HG03469 (cell line): ENCODE measurements around the gene ZIC5.
"Not testable (repeated sequence)": the region's sequence is repeated elsewhere in the genome, so short reads cannot be mapped to it uniquely, and the experiment has no call there.

ENCODE experiments used
- ATAC-seq: cut with Tn5 transposase; IDR thresholded peaks from one replicate; pipeline ENCODE4 v1.9.1; 2021; ENCODE audit warnings: mild to moderate bottlenecking, moderate library complexity, moderate number of reproducible peaks; ENCODE audit not compliant: unreplicated experiment

Gene ZIC5

DNA sequence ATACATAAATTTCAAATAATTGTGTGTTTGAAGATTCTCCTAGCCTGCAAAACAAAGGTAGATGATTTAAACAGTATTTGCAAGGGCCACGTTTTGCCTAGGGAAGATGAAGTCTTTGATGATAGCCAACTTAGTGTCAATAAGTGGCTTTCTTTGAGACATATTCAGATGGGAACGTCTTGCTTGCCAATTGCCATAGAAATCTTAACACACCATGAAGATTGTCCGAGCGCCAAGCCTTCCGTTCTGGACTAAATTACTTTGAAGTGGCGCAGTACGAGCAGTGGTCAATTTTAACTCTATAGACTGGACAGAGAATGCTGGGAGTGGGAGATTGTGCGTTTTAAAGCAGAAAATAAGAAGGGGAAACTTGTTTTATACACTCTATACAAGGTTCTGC, 9.9 kb downstream of the ZIC5 start:
- ATAC-seq, result no peak

DNA sequence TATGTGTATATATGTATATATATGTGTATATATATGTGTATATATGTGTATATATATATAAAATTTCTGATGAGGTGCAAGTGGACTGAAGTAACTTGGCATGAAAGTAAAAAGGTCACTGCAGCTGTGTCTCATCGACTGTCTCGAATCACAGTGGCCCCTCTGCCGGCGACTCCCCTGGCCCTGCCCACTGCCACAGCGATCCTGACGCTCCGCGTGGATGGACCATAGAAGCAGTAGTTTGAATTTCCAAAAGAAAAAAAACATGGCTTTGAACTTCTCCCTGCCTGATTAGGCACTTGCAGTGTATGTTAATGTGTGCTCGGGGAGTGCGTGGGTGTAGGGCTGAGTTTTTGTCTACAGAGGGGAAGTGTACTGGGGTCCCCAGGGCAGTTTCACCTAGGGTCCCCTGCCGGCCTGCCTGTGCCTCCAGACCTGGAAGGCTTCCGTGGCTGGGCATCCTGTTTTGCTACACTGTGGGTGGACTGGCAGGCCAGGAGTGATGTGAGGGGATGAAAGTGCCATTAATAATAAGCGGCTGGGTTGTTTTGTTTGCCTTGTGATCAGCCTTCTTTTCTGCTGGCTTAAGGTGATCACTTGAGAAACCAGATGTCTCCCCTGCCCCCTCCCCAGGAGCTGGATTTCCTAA, 10.8 kb downstream of the ZIC5 start:
- no peak for ATAC-seq

DNA sequence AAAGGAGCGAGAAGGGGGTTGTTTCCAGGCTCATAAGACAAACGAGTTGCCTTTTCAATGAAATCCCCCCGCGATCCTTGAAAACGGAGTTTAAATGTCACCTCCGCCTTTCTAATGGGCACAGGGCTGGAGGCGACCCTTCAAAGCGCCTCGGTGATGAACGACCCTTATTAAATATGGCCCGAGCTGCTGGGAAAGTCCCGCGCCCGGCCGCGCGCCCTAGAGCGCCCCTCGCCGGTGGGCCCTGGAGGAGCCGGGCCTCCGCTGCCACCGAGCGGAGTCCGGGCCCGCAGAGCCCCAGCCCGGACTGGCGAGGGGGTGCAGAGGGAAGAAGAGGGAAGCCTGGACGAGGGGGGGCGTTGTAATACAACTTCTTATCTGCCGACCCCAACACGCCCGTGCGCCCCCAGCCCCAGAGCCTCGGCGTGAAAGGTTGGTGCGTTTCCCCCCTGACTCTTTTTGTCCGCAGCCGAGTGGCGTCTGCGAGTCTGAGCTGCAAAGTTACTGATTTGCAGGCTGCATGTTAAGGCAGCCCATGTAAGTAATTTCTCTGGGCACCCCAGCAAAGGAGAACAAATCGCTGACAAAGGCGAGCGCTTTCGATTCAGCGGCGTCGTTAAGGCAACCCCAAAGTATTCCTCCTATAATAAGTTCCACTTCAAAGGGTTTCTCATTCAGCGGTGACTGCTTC, 11.9 kb downstream of the ZIC5 start:
- ATAC-seq, result no peak

DNA sequence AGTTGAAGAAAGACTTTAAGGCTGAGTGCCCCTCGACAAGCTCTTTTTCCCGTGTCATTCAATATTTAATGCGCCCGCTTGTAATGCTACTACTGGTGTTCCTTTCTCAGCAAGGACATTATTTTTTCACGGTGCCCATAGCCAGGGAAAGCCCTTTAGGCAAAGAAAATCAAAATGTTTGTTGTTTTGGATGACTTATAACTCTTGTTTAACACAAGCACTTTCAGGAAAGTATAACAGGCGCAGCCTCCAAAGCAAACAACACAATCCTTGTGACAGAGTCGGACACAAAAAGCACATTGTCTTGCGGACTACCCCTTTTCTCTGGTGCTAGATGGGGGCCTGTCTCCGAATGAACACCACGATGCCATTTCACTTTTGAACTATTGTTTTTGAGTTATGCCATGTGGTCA, 12.4 kb downstream of the ZIC5 start:
- no peak for ATAC-seq

DNA sequence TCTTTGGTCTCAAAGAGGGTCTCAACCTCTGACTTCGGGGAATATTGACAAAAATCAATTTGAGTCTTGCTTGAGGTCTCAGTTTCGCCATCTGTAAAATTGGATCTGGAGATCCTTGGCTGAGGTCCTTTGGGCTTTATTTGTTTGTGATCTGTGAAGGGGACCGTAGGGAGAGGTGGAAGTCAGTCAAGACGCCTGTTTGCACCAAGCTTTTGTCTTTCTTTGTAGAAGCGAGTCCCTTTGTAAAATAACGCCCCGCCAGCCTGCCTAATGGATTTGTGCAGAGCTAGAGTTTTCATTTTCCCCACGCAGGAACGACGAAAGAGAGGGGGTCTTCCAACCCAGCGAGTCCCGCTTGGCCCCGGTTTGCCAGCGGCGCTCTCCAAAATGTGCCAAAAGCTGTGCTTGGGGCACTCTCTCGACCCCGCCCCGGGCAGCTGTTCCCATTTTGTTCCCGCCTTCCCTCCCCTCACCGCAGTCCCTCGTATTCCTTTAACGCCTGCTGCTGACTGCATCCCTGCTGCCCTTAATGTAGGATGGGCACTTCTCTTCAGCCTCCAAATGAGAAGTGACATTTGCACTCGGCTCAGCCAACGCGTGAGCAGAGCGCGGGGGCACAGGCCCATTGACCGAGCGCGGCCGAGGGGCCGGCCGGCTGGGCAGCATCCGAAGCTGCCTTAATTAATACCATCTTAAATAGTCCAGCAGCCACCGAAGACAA, 13.0 kb downstream of the ZIC5 start:
- no peak for ATAC-seq

DNA sequence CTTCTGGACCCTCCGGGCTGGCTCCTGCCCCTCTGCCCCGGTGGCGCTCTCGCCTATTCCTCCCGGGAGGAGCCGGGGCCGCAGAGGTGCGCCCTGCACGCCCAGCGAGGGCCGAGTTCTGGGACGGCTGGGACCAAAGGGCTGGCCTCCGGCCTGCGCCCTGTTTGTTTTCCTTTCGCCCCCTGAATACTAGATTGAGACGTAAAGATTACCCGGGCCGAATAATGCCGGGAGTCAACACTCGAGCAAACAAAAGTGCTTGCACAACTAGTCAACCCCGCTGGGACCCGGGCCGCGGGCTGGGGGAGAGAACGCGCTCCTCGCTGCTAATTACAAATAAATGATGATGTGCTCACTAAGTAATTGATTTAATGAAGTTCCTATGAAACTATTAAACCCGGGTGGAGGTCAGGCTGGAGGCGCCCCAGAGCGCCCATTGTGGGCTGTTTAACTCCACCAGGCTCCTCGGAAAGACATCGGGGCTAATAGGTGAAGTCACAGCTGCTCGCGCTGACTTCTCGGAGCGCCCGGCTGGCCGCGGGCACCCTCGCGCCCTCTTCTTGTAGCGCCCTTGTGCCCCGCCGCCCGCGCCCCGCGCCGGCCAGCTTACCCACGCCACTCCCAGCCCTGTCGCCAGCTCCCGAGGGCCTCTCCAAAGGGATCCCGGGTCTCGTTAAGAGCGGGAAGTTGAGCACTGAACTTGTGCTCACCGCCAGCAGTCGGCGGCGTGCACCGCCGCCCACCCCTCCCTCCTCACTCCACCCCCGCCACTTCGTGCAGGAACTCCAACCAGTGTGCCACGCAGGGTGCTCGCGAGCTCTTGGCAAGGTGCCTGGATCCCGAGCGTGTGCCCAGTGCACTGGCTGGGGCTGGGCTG, 14.9 kb downstream of the ZIC5 start:
- no peak for ATAC-seq

DNA sequence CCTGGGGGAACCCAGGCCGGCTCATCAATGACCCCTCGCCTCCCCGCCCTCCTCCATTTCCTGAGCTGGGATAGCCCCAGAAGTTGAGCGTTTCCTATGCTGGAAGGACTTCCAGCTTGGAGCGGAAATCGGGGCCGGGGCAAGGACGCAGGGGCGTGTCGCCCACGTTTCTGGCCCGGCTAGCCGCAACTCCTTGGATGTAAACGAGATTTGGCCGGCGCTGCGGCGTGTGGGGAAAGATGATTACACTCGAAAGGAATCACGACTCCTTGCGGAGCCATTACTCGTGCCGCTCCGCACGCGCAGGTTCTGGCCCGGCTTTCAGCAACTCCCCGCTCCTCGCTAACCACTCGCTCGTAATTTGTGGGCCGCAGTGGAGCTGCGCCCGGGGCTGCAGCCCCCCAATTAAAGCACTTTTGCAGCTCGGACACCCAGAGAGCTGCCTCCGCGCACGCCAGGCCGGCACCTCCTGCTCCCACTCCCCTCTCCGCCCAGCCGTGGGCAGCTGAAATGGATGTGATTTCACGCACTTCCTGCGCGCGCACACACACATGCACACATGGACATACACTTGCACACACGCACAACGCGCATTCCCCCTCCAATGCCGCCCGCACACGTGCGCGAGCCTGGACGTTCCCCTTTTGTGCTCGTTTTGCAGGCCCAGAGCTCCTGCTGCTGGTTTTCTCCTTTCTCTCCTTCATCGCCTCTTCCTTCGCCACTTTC, 15.7 kb downstream of the ZIC5 start:
- ATAC-seq, result no peak

DNA sequence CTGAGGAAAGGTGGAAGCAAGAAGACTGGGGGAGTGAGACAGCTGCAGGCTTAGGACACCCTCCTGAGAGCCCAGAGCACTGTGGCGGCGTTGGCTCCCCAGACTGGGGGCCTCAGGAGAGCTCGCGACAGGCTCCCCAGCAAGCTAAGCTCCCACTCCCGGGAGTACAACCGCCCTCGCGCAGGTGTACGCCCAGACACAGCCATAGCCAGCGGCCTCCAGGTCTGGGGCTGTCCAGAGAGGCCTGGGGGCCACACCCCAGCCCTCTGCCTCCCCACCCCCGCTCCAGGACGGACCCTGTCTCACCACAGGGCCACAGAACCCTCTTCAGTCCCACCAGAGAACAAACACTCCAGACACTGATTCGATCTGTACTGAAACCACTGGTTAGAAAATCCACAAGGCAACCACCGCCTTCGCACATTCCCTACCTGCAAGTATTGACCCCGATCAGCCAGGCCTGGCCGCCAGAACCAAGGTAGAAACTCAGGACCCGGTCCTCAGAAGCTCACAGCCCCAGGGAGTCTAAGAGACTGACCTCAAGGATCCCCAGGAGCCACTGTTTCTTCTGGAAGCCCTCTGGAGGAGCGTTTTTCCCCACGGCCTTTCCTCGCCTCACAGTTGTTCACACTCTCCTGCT, 16.3 kb downstream of the ZIC5 start:
- no peak for ATAC-seq

DNA sequence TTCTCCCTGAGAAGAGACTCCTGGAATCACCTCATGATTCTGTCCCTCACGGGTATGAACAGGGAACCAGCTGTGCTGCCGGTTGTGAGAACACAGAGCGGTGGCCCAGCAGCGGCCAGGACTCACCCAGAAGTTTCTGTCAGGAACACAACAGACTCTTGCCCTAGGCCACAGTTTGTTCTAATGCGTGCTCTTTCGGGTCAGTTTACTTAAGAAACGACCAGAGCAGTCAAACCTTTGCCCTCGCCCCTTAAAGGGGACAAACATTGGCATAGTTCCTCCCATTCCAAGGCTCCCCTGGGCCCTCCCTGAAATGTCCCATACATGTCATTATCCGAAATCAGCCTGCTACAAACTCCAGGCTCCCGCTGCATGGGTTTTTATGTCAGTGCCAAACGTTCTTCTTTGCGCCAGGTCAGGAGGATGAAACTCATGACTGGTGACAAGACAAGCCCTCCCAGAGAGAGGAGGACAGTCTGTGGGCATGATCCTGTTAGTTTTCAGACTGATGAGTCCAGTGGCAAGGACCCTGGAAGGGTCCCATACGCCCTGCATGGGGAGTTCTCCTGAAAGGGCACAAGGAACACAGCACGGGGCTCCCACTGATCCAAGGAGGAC, 18.3 kb downstream of the ZIC5 start:
- no peak for ATAC-seq

DNA sequence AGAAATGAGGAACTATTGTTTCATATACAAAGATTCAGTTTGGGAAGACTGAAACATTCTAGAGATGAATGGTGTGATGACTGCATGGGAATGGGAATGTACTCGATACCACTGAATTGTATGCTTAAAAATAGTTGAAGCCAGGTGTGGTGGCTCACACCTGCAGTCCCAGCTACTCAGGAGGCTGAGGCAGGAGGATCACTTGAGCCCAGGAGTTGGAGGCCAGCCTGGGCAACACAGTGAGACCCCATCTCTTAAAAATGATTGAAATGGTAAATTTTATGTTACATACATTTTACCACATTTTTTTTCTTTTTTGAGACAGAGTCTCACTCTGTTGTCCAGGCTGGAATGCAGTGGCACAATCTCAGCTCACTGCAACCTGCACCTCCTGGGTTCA, 19.9 kb downstream of the ZIC5 start:
- not testable (repeated sequence) for ATAC-seq

DNA sequence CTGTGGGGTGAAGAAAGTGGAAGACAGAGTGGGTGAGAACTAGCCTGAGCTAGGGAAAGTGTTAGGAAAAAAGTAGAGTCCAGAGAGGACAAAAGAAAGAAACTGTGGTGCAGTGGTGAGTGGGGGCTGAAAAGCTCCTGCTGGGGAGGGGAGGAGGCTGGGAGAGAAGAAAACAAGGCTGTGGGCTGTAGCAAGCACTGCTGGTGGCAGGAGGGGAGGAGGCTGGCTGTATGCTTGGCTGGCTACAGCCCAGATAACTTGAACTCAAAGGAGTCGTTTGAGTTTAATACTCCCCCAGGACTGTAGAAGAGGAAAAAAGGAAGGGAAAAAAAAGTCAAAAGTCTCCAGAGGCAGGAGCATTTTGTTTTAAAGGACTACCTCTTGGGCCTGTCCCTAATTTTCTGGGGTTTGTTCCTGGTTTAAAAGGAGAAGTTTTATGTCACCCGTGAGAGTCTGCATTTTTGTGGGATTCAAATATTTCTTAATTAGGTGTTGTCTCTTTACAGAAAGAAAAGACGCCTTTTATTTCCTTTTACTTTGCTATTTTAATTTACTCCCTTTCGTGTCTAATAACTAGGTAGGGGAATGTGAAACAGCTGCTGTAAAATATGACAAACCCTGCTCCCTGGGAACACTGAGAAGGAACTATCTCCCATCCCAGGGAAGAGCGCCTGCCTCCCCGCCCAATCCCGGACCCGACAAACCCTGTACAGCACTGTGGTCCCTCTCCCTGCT, 21.7 kb downstream of the ZIC5 start:
- no peak for ATAC-seq

DNA sequence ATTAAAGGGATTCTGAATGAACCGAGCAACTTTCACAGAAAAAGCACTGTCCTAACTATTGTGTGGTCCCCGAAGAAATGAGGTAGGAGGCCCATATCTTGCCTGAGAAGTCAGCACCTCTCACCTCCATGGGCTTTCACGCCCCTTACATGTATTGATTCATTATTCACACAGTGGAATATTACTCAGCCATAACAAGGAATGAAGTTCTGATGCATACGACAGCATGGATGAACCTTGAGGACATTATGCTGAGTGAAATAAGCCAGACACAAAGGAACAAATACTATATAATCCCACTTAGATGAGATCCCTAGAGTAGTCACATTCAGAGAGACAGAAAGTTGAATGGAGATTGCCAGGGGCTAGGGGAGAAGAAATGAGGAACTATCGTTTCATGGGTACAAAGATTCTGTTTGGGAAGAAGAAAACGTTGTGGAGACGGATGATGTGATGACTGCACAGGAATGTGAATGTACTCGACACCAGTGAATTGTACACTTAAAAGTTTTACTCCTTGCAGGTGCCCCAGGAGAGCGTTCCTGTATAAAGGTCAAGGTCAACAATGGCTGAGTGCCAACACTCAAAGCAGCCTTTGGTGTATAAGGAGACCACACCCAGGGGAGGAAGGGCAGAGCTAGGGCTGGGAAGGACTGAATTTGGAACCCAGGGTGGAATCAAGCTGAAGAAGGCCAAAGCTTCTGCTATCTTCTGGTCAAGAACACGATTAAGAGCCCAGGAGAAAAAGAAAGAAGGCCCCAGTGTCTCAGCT, 22.5 kb downstream of the ZIC5 start:
- no peak for ATAC-seq

DNA sequence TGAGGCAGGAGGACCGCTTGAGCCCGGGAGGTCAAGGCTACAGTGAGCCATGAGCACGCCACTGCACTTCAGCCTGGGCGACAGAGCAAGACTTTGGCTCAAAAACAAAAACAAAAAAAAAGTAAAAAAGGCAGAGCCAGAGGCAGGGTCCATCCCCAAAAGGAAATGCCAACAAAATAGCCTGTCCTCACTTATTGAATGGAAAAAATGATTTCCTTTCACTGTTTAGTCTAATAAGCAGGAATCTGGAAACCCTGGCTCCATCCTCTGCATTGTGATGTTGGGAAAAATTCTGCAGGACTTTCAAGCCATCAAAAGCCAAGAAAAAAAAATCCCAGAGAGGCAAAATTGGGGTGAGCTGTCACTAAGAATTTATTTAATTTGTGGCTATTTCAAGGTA, 23.2 kb downstream of the ZIC5 start:
- ATAC-seq, result no peak

DNA sequence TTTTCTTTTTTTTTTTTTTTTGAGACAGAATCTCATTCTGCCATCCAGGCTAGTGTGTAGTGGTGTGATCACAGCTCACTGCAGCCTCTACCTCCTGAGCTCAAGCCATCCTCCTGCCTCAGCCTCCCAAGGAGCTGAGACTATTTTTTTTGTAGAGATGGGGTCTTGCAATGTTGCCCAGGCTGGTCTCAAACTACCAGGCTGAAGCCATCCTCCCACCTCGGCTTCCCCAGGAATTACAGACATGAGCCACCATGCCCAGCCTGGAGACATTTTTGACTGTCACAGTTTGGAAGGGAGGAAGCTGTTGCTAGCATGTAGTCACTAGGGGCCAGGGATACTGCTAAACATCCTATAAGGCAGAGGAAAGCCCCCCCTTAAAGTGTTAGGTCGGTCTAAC, 23.9 kb downstream of the ZIC5 start:
- no peak for ATAC-seq

DNA sequence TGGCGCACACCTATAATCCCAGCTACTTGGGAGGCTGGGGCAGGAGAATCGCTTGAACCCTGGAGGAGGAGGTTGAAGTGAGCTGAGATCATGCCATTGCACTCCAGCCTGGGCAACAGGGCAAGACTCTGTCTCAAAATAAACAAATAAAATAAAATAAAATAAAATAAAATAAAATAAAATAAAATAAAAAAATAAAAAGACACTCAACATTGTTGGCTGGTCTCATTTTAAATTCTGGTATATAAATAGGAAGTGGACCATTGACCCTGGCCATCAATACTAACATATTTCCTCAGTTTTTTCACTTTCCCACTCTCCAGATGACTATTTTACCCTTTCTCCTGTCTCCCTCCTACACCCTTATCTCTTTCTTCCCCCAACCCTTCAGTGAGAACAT, 26.1 kb downstream of the ZIC5 start:
- ATAC-seq, result not testable (repeated sequence)

DNA sequence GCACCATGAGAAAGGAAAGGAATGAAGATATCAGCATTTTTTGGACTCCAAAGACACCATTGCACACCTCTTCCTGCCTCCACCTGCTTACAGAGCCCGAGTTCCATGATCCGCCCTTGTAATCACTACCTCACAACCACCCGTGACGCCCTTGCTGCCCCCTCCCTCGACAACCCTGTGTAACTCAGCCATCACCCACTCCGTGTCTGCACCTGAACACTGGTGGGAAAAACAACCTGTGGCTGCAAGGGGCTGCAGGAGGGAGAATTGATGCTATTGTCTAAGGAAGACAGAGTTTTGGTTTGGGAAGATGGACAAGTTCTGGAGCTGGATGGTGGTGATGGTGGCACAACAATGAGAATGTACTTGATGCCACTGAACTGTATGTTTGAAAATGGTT, 27.0 kb downstream of the ZIC5 start:
- ATAC-seq, result no peak

DNA sequence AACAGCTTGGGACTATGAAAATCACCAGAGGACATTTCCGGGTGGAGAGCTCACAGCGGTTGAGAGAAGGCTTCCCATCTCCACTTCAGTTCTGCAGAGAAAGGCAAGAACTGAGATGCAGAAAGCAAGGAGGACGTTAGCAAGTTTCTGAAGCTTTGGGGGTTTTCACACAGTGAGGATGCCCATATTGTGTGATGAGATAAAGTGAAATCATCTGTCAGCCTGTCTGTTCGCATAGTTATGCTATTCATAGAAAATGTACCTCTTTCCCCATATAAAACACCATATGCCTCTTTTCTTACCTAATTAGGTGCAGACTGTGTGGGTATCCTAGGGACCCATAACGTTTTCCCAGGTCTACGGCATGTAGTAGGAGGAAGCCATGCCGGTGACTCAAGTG, 27.5 kb downstream of the ZIC5 start:
- no peak for ATAC-seq

DNA sequence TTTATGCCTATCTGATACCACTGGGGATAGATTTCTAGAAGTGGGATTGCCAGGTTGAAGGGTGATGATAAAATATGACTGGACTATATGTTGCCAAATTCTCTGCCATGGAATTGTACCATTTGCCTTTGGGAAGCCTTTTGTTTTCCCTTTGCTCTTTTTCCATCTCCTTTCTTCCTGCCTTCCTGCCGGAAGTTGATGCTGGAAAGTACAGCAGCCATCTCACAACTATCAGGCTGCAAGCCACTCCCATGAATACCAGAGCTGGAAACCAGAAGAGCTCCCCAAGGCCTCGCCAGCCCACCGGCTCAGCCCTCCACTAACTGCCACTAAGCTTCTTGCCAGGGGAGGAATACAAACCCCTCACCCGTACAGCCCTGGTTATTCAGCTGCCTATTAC, 29.7 kb downstream of the ZIC5 start:
- ATAC-seq, result no peak
